K562 (cell line): ENCODE data around the gene ICAM1. TPM values are rescaled to one million over a fixed set of nuclear protein-coding genes. Genes with fewer than 3 reads are reported as not detected.
A peak's percentile ranks its signal among the peaks of the same experiment; 100 is the strongest.

ENCODE experiments used
- ATF1 ChIP-seq, 2 experiments: fragments of 450-650 bp in 1 of 2; IDR thresholded peaks; 2 replicates each; pipeline ENCODE4 v1.6.1; 2016; ENCODE audit warnings: missing compliant biosample characterization in 1 of 2, missing genetic modification characterization in 1 of 2
- CXXC5 ChIP-seq: fragments of 250-450 bp; sonication (Bioruptor Pico); IDR thresholded peaks from 2 replicates; pipeline ENCODE4 v1.8.0; 2022; ENCODE audit warnings: inconsistent platforms, mild to moderate bottlenecking, moderate library complexity
- DDX20 ChIP-seq: fragments of 450-650 bp; IDR thresholded peaks from 2 replicates; pipeline ENCODE4 v1.6.1; 2016; ENCODE audit warnings: missing genetic modification characterization, low read depth, mild to moderate bottlenecking, missing compliant biosample characterization, moderate library complexity
- FOXA3 ChIP-seq, 2 experiments: fragments of 450-650 bp in 1 of 2; sonication (generic) in 1 of 2; formaldehyde crosslinking; IDR thresholded peaks in 1 of 2; conservative IDR thresholded peaks in 1 of 2; 2 replicates each; pipeline versions ENCODE4 v1.4.0 to v1.8.0; 2020 to 2022; ENCODE audit warnings: mild to moderate bottlenecking in 2 of 2, missing genetic modification reagents in 1 of 2
- FOXP1 ChIP-seq: sonication (generic); formaldehyde crosslinking; IDR thresholded peaks from 2 replicates; pipeline ENCODE4 v1.8.0; 2022; ENCODE audit warnings: mild to moderate bottlenecking, missing genetic modification reagents
- GATAD2B ChIP-seq: fragments of 450-650 bp; IDR thresholded peaks from 2 replicates; pipeline ENCODE4 v1.6.1; 2017; ENCODE audit warnings: mild to moderate bottlenecking, borderline replicate concordance
- IFI16 ChIP-seq: fragments of 250-450 bp; sonication (Bioruptor Pico); IDR thresholded peaks from 2 replicates; pipeline ENCODE4 v2.1.2; 2022; ENCODE audit warnings: mild to moderate bottlenecking, inconsistent platforms
- MTA2 ChIP-seq: fragments of 450-650 bp; IDR thresholded peaks from 2 replicates; pipeline ENCODE4 v1.6.1; 2016; ENCODE audit warnings: low read depth
- MXI1 ChIP-seq: IDR thresholded peaks from 2 replicates; pipeline ENCODE4 v1.6.1; 2011; ENCODE audit warnings: low read depth, mild to moderate bottlenecking, improper control_type of control experiment, low read length
- NR2C1 ChIP-seq, 2 experiments: fragments of 450-650 bp; IDR thresholded peaks; 2 replicates each; pipeline ENCODE4 v1.6.1; 2017; ENCODE audit warnings: mild to moderate bottlenecking in 2 of 2, antibody characterized with exemption in 1 of 2, inconsistent platforms in 1 of 2, missing compliant biosample characterization in 1 of 2, missing genetic modification characterization in 1 of 2
- SMAD3 ChIP-seq: fragments of 450-650 bp; formaldehyde crosslinking; conservative IDR thresholded peaks from 2 replicates; pipeline ENCODE4 v1.4.0; 2020; ENCODE audit warnings: mild to moderate bottlenecking
- TAF15 ChIP-seq: fragments of 200-400 bp; formaldehyde crosslinking; IDR thresholded peaks from 2 replicates; pipeline ENCODE4 v1.6.1; 2017; ENCODE audit warnings: mild to moderate bottlenecking, low read depth, low read length, moderate library complexity
- ZBTB7A ChIP-seq: IDR thresholded peaks from 2 replicates; pipeline ENCODE4 v1.6.1; 2011; ENCODE audit warnings: low read depth, mild to moderate bottlenecking, low read length, moderate library complexity, borderline replicate concordance; ENCODE audit not compliant: control insufficient read depth
- ZKSCAN3 ChIP-seq: fragments of 250-450 bp; sonication (Bioruptor Pico); IDR thresholded peaks from 2 replicates; pipeline ENCODE4 v1.4.0; 2020
- ZNF12 ChIP-seq: sonication (generic); formaldehyde crosslinking; IDR thresholded peaks from 2 replicates; pipeline ENCODE4 v1.4.0; 2020; ENCODE audit warnings: mild to moderate bottlenecking, missing genetic modification reagents
- ZNF384 ChIP-seq: IDR thresholded peaks from 2 replicates; pipeline ENCODE4 v1.6.1; 2012; ENCODE audit warnings: low read depth, low read length, improper control_type of control experiment
- ZNF57 ChIP-seq: fragments of 450-650 bp; formaldehyde crosslinking; IDR thresholded peaks from 2 replicates; pipeline ENCODE4 v1.4.0; 2020; ENCODE audit warnings: mild to moderate bottlenecking, moderate library complexity
- ZNF766 ChIP-seq: fragments of 200-800 bp; sonication (Bioruptor generic); conservative IDR thresholded peaks from 2 replicates; pipeline ENCODE4 v1.6.1; 2016; ENCODE audit warnings: missing genetic modification characterization, missing compliant biosample characterization
- polyA plus RNA-seq, 8 experiments: library from polyadenylated mRNA; depleted of rRNA in 4 of 8; stranded (reverse) in 5 of 8; unstranded in 3 of 8; fragments of >200 nt; fragmentation: Nextera tagmentation in 2 of 8; fragmentation: Illumina TruSeq in 1 of 8; extraction: Ambion mirVana in 2 of 8; extraction: Trizol in 1 of 8; gene quantifications; 2 replicates each; pipeline versions ENCODE4 v1.2.1 to v1.2.3, GENCODE V29; 2011 to 2014; ENCODE audit warnings: inconsistent platforms in 1 of 8, missing spikeins in 1 of 8
- total RNA-seq, 7 experiments: library from RNA; depleted of rRNA in 6 of 7; stranded (reverse); fragments of >200 nt in 6 of 7; fragmentation: Illumina TruSeq in 2 of 7; extraction: Trizol in 2 of 7; gene quantifications; 2 replicates each; pipeline versions ENCODE4 v1.2.1 to v1.2.3, GENCODE V29; 2011 to 2021; ENCODE audit warnings: low replicate concordance in 1 of 7
- TF ChIP-seq, protein P1 (sequence below), 2 experiments: fragments of 450-650 bp in 1 of 2; sonication (generic) in 1 of 2; formaldehyde crosslinking in 1 of 2; IDR thresholded peaks in 1 of 2; conservative IDR thresholded peaks in 1 of 2; 2 replicates each; pipeline versions ENCODE4 v1.6.1 to v1.8.1; 2016 to 2023; ENCODE audit warnings: mild to moderate bottlenecking in 2 of 2, moderate library complexity in 2 of 2, inconsistent platforms in 1 of 2, missing genetic modification reagents in 1 of 2
- TF ChIP-seq, protein P2 (sequence below): sonication (generic); formaldehyde crosslinking; IDR thresholded peaks from 2 replicates; pipeline ENCODE4 v1.8.0; 2023; ENCODE audit warnings: mild to moderate bottlenecking, missing genetic modification reagents
- TF ChIP-seq, protein P3 (sequence below): fragments of 250-450 bp; sonication (Bioruptor Pico); IDR thresholded peaks from 2 replicates; pipeline ENCODE4 v1.4.0; 2020; ENCODE audit warnings: borderline replicate concordance
- TF ChIP-seq, protein P4 (sequence below): fragments of 450-650 bp; IDR thresholded peaks from 2 replicates; pipeline ENCODE4 v1.6.1; 2016

ICAM1 gene
- total and polyA plus RNA-seq, 9 of the 15 experiments (the other 6 are each of a cell fraction or from before 2014, with no cell fraction given), result 2.3 to 24.4 (median 13.4) TPM

DNA sequence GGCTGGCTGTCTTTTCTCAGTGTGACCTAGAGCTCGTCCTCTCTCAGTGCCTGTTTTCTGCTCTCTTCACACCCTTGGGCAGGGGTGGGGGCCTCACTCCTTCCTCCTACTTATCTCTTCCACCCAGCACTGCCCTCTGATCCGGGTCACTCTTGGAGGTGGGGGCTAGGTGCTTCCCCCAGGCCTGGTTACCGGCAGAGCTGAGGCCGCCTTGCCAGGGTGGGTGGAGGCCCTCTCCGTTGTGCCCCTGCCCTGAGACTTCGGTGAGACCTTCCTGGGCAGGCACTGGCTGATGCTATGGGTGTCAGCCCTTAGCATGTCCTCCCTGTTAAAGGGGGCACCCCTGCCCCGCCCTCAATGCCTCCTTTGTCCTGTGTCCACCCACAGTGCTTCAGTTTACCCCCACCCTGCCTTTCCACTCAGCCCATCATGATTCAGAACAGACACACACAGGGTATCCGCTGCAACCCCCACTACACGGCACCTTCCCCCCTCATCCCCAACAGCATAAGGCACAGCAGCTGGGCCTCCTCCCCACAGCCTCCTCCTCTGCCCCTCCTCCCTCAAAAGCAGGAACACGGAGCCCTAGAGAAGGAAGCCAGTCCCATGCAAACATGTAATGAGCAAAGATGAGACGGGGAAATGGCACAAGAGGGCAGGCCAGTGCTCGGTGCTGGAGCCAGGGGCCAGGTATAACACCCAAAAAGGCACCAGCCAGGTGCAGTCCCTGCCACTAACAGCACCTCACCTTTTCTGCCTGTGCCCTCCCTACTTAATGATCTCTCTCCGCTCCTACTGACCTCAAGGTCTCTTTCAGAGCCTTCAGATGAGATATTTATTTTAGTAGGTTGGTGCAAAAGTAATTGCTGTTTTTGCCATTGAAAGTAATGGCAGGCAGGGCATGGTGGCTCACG, 28.9 kb downstream of the ICAM1 start (continued):
- TF ChIP-seq ZNF57 (CRISPR knock-in tag), result no peak
- no peak for TF ChIP-seq TAF15
- peak; percentile 10; the same call in 1 of the 2 replicates for TF ChIP-seq SMAD3 (CRISPR knock-in tag)
- peak; percentile 54 for TF ChIP-seq ZNF766
- TF ChIP-seq CXXC5 (CRISPR knock-in tag), result peak; percentile 61
- no peak for TF ChIP-seq IFI16 (CRISPR knock-in tag)
- no peak for TF ChIP-seq ZNF384
- TF ChIP-seq MXI1, result 0 out of 2 replicates have a peak, but pooled peaks have one; percentile 1
- TF ChIP-seq MTA2, result peak; percentile 87
- TF ChIP-seq ZBTB7A, result peak; percentile 84
- TF ChIP-seq FOXA3 (CRISPR knock-in tag; conservative IDR thresholded peaks at IDR 0.05 in 1 of 2, IDR thresholded peaks at IDR 0.05 in 1 of 2), result no peak
- TF ChIP-seq, protein P1, sequence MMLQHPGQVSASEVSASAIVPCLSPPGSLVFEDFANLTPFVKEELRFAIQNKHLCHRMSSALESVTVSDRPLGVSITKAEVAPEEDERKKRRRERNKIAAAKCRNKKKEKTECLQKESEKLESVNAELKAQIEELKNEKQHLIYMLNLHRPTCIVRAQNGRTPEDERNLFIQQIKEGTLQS (IDR thresholded peaks at IDR 0.05), result no peak; the same call in 1 of the 2 replicates
- TF ChIP-seq, protein P1 (CRISPR knock-in tag; conservative IDR thresholded peaks at IDR 0.05), result no peak
- TF ChIP-seq ZNF12 (CRISPR knock-in tag), result no peak
- TF ChIP-seq ATF1 (CRISPR knock-in tag; IDR thresholded peaks at IDR 0.05), result no peak
- peak; percentile 69 for TF ChIP-seq ATF1 (tag; IDR thresholded peaks at IDR 0.05)
- TF ChIP-seq, protein P2, sequence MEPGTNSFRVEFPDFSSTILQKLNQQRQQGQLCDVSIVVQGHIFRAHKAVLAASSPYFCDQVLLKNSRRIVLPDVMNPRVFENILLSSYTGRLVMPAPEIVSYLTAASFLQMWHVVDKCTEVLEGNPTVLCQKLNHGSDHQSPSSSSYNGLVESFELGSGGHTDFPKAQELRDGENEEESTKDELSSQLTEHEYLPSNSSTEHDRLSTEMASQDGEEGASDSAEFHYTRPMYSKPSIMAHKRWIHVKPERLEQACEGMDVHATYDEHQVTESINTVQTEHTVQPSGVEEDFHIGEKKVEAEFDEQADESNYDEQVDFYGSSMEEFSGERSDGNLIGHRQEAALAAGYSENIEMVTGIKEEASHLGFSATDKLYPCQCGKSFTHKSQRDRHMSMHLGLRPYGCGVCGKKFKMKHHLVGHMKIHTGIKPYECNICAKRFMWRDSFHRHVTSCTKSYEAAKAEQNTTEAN (CRISPR knock-in tag), result no peak
- peak; percentile 65; the same call in 1 of the 2 replicates for TF ChIP-seq NR2C1 (IDR thresholded peaks at IDR 0.05)
- TF ChIP-seq NR2C1 (tag; IDR thresholded peaks at IDR 0.05), result peak; percentile 46
- TF ChIP-seq GATAD2B, result no peak; the same call in 1 of the 2 replicates
- no peak for TF ChIP-seq FOXP1 (CRISPR knock-in tag)
- TF ChIP-seq, protein P3, sequence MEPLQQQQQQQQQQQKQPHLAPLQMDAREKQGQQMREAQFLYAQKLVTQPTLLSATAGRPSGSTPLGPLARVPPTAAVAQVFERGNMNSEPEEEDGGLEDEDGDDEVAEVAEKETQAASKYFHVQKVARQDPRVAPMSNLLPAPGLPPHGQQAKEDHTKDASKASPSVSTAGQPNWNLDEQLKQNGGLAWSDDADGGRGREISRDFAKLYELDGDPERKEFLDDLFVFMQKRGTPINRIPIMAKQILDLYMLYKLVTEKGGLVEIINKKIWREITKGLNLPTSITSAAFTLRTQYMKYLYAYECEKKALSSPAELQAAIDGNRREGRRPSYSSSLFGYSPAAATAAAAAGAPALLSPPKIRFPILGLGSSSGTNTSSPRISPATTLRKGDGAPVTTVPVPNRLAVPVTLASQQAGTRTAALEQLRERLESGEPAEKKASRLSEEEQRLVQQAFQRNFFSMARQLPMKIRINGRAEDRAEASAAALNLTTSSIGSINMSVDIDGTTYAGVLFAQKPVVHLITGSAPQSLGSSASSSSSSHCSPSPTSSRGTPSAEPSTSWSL (CRISPR knock-in tag), result no peak
- no peak for TF ChIP-seq ZKSCAN3 (CRISPR knock-in tag)
- TF ChIP-seq DDX20 (tag), result no peak
- TF ChIP-seq, protein P4, sequence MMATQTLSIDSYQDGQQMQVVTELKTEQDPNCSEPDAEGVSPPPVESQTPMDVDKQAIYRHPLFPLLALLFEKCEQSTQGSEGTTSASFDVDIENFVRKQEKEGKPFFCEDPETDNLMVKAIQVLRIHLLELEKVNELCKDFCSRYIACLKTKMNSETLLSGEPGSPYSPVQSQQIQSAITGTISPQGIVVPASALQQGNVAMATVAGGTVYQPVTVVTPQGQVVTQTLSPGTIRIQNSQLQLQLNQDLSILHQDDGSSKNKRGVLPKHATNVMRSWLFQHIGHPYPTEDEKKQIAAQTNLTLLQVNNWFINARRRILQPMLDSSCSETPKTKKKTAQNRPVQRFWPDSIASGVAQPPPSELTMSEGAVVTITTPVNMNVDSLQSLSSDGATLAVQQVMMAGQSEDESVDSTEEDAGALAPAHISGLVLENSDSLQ, result peak; percentile 59; the same call in 1 of the 2 replicates
